Measurements from ENCODE around the gene ACTL6B. TPM values are rescaled to one million over a fixed set of nuclear protein-coding genes. Genes with fewer than 3 reads are reported as not detected.
A peak's percentile ranks its signal among the peaks of the same experiment; 100 is the strongest.
"Not testable (repeated sequence)": the region's sequence is repeated elsewhere in the genome, so short reads cannot be mapped to it uniquely, and the experiment has no call there.

ACTL6B gene
- total RNA-seq: under 1 TPM in 1 of 2 donors, not detected in 1; 0.42 TPM
- long read RNA-seq: 0 reads

DNA sequence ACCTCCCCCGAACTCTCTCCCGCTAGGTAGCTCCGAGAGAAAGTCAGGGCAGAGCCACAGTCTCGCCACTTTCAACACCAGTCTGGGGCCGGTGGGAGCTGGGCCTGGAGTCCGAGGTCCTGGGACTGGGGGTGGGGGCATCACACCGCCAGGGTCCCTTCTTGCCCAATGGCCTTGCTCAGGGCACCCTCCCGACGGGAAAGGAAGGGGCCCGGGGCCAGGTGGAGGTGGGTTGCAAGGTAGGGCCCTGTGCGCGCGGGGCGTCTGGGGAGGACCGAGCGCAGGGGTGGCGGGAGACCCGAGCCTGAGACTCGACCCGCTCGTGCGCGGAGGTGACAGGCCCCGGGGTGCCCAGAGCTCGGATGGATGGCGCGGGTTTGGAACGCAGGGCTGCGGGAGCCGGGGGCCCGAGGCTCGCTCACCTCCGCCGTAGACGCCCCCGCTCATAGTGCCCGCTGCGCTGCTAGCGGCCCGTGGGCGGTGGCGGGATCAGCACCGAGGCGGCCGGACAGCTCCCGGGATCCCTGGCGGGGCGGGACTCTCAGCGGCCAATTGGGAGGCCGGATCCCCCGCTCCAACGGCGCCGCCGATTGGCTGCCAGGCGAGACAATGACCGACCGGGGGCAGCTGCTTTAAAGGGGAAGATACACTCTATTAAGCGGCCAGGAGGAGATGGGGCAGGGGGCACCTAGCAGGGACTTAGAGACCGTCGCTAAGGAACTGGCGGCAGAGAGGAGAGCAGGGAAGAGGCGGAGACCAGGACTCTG, at the start of gene ACTL6B:
ACTL6B (minus strand) TSS at position 541 of the 767 bp plus-strand sequence; CDS start at position 447, 94 bp downstream.
- intact Hi-C loops (cut with DNase I, micrococcal nuclease): no loop called here
- ATAC-seq (peak; percentile 65), DNase-seq (peak; percentile 31 to 50)

DNA sequence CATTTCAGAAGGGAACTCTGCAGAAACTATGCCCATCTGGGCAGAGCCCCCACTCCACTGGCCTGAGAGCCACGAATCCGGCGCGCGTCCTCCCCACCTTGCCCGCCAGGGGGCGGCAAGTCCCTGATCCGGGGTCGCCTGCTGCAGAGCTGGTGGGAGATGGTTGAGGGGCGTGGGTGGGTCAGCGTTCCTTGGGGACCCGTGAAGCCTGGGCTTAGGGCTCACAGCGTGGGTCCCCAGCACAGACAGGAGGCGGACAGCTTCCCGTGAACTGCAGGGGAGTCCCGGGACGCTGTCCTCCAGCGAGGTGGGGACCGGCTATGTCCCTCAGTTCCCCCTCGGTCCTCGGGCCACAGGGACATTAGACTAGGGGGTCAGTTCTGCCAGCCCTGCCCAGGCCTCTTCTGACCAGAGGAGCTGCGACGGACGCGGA, 49.1 kb upstream of the ACTL6B start:
- ATAC-seq (peak; percentile 60), DNase-seq (peak; percentile 62 to 87)
- intact Hi-C loops (cut with DNase I, micrococcal nuclease): loop anchor here in 1 of 2 donors (5.0 kb wide), 1 partner anchor 147 kb away; the partner anchor contains the start of gene SLC12A9

DNA sequence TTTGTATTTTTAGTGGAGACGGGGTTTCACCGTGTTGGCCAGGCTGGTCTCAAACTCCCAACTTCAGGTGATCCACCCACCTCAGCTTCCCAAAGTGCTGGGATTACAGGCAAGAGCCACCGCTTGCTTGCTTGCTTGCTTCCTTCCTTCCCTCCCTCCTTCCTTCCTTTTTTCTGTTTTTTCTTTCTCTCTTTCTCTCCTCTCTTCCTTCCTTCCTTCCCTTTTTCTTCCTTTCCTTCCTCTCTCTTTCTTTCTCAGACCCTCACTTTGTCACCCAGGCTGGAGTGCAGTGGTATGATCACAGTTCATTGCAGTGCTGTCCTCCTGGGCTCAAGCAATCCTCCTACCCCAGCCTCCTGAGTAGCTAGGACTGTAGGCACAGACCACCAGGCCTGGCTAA, 44.8 kb upstream of the ACTL6B start:
- ATAC-seq; intact Hi-C loops (cut with DNase I, micrococcal nuclease); DNase-seq: not testable (repeated sequence)

GRCh38 chr7:100699018-100699417, 42.8 kb upstream of the ACTL6B start:
- intact Hi-C loops (cut with DNase I, micrococcal nuclease): no loop called here
- DNase-seq: no peak
- no peak for ATAC-seq

DNA sequence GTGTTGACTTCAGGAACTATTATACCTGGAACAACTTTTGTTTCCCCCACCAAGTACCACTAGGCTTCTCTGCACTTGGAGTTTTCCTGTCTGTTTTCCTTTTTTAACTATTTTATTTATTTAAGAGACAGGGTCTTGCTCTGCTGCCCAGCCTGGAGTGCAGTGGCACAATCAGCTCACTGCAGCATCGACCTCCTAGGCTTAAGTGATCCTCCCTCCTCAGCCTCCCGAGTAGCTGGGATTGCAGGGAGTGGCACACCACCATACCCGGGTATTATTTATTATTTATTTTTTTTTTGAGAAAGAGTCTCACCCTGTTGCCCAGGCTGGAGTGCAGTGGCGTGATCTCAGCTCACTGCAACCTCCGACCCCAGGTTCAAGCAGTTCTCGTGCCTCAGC, 39.9 kb upstream of the ACTL6B start:
- DNase-seq (no peak), ATAC-seq (no peak)
- intact Hi-C loops (cut with DNase I, micrococcal nuclease): no loop called here

- DNase-seq (peak; percentile 62 to 83), ATAC-seq (peak; percentile 67)
- intact Hi-C loops (cut with DNase I, micrococcal nuclease): no loop called here
These were observed 38.0 kb upstream of the ACTL6B start, which contains the start of gene GIGYF1 for GRCh38 chr7:100694098-100694745. TSS of gene GIGYF1 (minus strand) at chr7:100694250. CDS start at chr7:100688238, 6,012 bp downstream.

DNA sequence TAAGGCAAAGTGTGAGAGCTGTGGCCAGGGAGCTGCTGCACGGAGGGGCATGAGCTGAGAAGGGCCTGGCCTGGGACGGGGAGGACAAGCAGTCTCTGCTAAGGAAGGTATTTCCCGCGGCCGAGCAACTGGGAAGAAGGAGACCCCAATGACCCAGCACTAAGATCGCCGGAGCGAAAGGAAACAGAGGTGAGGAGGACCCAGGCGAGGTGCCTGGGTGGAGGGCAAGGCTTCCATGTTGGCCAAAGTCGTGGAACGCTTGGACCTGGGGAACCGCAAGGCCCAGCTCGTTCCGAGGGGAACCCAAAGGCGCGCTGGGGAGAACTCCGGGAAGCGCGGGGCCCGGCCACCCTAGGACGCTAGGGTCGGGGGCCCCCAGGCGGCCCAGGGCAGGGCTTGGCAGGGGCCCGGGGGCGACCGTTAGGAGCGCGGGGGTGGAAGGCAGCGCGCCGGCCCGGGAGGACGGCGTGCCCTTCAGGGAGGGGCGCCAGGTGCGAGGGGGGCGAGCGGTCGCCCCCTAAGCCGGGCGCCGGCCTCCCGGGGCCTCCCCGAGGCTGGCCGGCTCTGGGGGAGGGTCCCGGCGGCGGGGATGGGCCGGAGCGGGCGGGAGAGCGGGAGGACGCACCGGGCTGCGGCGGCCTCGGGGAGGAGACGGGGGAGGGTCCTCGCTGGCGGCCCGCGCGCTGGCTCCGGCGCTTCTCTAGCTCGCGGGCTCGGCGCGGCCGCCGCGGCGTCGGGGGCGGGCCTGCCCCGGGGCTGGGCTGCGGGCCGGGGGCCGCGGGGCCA, 37.3 kb upstream of the ACTL6B start:
- DNase-seq: peak in 1 of 2 donors; percentile 23
- peak; percentile 18 for ATAC-seq
- intact Hi-C loops (cut with DNase I, micrococcal nuclease): no loop called here

- DNase-seq (no peak), ATAC-seq (no peak)
- intact Hi-C loops (cut with DNase I, micrococcal nuclease): no loop called here
These were observed 36.3 kb upstream of the ACTL6B start for GRCh38 chr7:100692578-100692961.

GRCh38 chr7:100691676-100692577, 35.7 kb upstream of the ACTL6B start:
- intact Hi-C loops (cut with DNase I, micrococcal nuclease): no loop called here
- ATAC-seq: peak; percentile 77
- peak; percentile 65 to 82 for DNase-seq

GRCh38 chr7:100689230-100690135, 33.2 kb upstream of the ACTL6B start:
- intact Hi-C loops (cut with DNase I, micrococcal nuclease): loop anchor here in 1 of 2 donors (10.0 kb wide), 1 partner anchor 105 kb away; the partner anchor contains the start of genes FBXO24 and LRCH4
- ATAC-seq: no peak
- no peak for DNase-seq

DNA sequence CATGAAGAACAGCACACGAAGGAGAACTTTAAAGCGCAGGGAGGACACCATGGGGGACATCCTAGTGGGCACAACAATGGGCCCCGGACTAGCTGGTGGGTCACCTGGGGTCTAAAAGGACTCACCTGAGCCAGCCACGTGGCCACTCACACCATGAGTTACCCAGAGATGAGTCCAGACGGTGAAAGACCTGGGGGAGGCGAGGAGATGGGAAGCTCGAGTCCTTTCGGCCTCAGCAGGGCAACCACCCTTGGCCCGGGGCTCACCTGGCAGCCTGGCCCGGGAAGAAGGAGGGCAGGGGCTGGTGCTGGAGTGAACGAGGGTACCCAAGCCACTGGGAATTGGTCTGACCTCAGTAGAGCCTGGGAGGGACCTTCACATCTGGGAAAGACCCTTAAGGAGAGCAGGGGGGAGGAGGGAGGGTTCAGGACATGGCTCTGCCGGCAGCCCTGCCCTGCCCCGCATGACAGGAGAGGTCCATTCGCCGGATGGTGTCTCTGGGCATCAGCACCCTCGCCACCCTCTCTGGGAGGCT, 32.1 kb upstream of the ACTL6B start:
- intact Hi-C loops (cut with DNase I, micrococcal nuclease): loop anchor here in 1 of 2 donors (10.0 kb wide), 1 partner anchor 104 kb away; the partner anchor contains the start of genes FBXO24 and LRCH4
- no peak for DNase-seq
- no peak for ATAC-seq

DNA sequence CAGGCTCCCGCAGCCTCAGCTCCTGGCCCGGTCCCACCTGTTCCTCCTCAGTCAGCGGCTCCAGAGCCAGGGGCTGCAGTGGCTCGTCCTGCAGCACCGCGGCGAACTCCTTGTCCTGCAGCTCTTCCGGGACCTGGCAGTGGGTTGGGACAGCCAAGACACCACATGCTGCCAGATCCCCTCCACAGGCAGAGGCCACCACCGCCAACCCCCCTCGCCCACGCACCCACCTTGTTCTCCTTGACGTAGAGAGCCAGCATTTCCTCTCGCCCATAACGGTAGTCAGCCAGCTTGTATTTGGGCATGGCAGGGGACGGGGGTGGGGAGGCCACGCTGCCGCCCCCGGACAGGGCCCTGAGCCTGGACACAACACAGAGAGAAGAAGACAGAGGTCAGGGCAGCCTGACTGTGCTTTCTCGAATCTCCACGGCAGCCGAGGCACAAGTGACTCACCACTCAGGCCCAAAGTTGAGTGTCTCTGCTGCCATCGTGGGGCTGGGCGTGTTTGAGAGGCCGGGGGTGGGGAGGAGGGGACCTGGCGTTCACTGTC, 31.6 kb upstream of the ACTL6B start:
- ATAC-seq: no peak
- intact Hi-C loops (cut with DNase I, micrococcal nuclease): loop anchor here in 1 of 2 donors (10.0 kb wide), 1 partner anchor 103 kb away; the partner anchor contains the start of genes FBXO24 and LRCH4
- DNase-seq: no peak

DNA sequence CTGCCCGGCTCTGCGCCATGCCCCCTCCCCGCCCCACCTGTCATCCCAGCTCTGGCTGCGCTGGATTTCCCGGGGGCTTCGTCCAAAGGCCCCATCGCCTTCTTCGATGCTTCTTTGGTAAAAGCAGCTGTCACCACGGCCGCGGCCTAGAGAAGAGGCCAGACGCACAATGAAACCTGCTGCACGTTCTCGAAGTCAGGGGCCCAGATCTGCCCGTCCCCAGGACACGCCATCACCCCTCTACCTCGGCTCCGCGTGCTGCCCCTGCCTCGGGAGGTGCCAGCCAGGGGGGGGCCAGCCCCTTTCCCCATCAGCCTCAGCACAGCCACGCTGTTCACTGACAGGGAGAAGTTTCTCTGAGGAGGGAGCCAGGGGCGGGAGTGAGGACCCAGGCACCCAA, 31.0 kb upstream of the ACTL6B start:
- intact Hi-C loops (cut with DNase I, micrococcal nuclease): loop anchor here in 1 of 2 donors (10.0 kb wide), 1 partner anchor 102 kb away; the partner anchor contains the start of genes FBXO24 and LRCH4
- DNase-seq (no peak), ATAC-seq (no peak)

GRCh38 chr7:100686822-100687211, 30.6 kb upstream of the ACTL6B start:
- DNase-seq (no peak), ATAC-seq (no peak)
- intact Hi-C loops (cut with DNase I, micrococcal nuclease): loop anchor here in 1 of 2 donors (10.0 kb wide), 1 partner anchor 102 kb away; the partner anchor contains the start of genes FBXO24 and LRCH4

- intact Hi-C loops (cut with DNase I, micrococcal nuclease): loop anchor here in 1 of 2 donors (10.0 kb wide), 1 partner anchor 102 kb away; the partner anchor contains the start of genes FBXO24 and LRCH4
- no peak for ATAC-seq
- no peak for DNase-seq
These were observed 30.1 kb upstream of the ACTL6B start for GRCh38 chr7:100686201-100686821.

Measured in left colon (tissue), 2 donors.